Measurements from ENCODE around the gene UFL1.

DNA sequence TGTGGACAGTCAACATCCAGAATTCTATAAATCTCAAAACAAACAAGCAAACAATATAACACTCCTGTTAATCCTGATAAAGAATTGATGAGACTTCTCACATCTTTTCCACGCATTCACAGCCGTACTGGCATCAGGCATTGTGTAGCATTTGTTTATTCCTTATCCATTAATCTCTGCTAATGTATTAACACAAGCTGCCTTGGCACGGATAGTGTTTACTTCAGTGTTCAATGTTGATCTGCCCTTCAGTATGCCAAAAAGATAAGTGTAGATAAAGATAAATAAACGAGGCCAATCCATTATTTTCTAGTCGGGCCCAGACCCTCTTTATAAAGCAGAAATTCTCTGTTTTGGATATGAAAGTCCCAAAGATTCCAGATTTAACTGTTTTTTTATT is 16.1 kb downstream of the UFL1 start:
- TF ChIP-seq CTCF (IDR thresholded peaks at IDR 0.05; ENCODE audit: low read length) (no peak), EZH2 (IDR thresholded peaks at IDR 0.05; ENCODE audit: borderline replicate concordance, low read length) (no peak)

All from OCI-LY1 (cell line).